Esophagus squamous epithelium (tissue), 4 donors: Measurements from ENCODE around the gene CXCR5.

Experiments
- CTCF ChIP-seq, 6 experiments: fragments of 450-650 bp in 4 of 6; fragments of 200-600 bp in 2 of 6; sonication (generic) in 2 of 6; IDR thresholded peaks; one replicate each; pipeline ENCODE4 v1.5.1; 2016 to 2019; ENCODE audit warnings: antibody characterized with exemption in 6 of 6, mild to moderate bottlenecking in 4 of 6, moderate library complexity in 4 of 6
- POLR2A ChIP-seq, 4 donors: fragments of 450-650 bp; IDR thresholded peaks; one replicate each; pipeline ENCODE4 v1.6.1; 2017; ENCODE audit warnings: antibody characterized with exemption in 4 of 4, mild to moderate bottlenecking in 4 of 4, moderate library complexity in 3 of 4

- TF ChIP-seq CTCF (IDR thresholded peaks at IDR 0.05) (no peak), POLR2A (IDR thresholded peaks at IDR 0.05) (no peak)
Measured at GRCh38 chr11:118857385-118857784, 26.3 kb upstream of the CXCR5 start.
